GM19324 (cell line): ENCODE data around the gene DNAH11.

Experiments
- ATAC-seq: cut with Tn5 transposase; IDR thresholded peaks from one replicate; pipeline ENCODE4 v1.9.1; 2021; ENCODE audit warnings: mild to moderate bottlenecking, moderate library complexity; ENCODE audit not compliant: unreplicated experiment, low FRiP score

Gene DNAH11

GRCh38 chr7:21947946-21948345 lies 405.1 kb downstream of the DNAH11 start:
- no peak for ATAC-seq

GRCh38 chr7:21948364-21948763 lies 405.5 kb downstream of the DNAH11 start:
- ATAC-seq, result no peak

- ATAC-seq, result no peak
These were observed 406.2 kb downstream of the DNAH11 start for GRCh38 chr7:21948887-21949540.
